K562 (cell line): ENCODE results near the gene TREH. TPM values are rescaled to one million over a fixed set of nuclear protein-coding genes. Genes with fewer than 3 reads are reported as not detected.

Experiments
- FOXA3 ChIP-seq, 2 experiments: fragments of 450-650 bp in 1 of 2; sonication (generic) in 1 of 2; formaldehyde crosslinking; IDR thresholded peaks in 1 of 2; conservative IDR thresholded peaks in 1 of 2; 2 replicates each; pipeline versions ENCODE4 v1.4.0 to v1.8.0; 2020 to 2022; ENCODE audit warnings: mild to moderate bottlenecking in 2 of 2, missing genetic modification reagents in 1 of 2
- GATA2 ChIP-seq: sonication (generic); formaldehyde crosslinking; IDR thresholded peaks from 2 replicates; pipeline ENCODE4 v1.4.0; 2020; ENCODE audit warnings: mild to moderate bottlenecking, missing genetic modification reagents
- GTF2E2 ChIP-seq: fragments of 200-800 bp; sonication (Bioruptor generic); IDR thresholded peaks from 2 replicates; pipeline ENCODE4 v1.6.1; 2016; ENCODE audit warnings: missing genetic modification characterization, missing compliant biosample characterization
- GTF2F1 ChIP-seq: IDR thresholded peaks from 2 replicates; pipeline ENCODE4 v1.6.1; 2011; ENCODE audit warnings: low read depth, low read length, improper control_type of control experiment
- MAFK ChIP-seq: IDR thresholded peaks from 2 replicates; pipeline ENCODE4 v1.6.1; 2011; ENCODE audit warnings: low read length, improper control_type of control experiment
- MYC ChIP-seq, 2 experiments: fragments of 250-450 bp in 1 of 2; sonication (Bioruptor Pico) in 1 of 2; IDR thresholded peaks; 2 replicates each; pipeline versions ENCODE4 v1.5.1 to v1.6.1; 2012 to 2021; ENCODE audit warnings: low read depth in 2 of 2, borderline replicate concordance in 1 of 2, improper control_type of control experiment in 1 of 2, low read length in 1 of 2, mild to moderate bottlenecking in 1 of 2, moderate library complexity in 1 of 2
- NR2C1 ChIP-seq, 2 experiments: fragments of 450-650 bp; IDR thresholded peaks; 2 replicates each; pipeline ENCODE4 v1.6.1; 2017; ENCODE audit warnings: mild to moderate bottlenecking in 2 of 2, antibody characterized with exemption in 1 of 2, inconsistent platforms in 1 of 2, missing compliant biosample characterization in 1 of 2, missing genetic modification characterization in 1 of 2
- POLR2G ChIP-seq: fragments of 200-400 bp; formaldehyde crosslinking; IDR thresholded peaks from 2 replicates; pipeline ENCODE4 v1.6.1; 2017; ENCODE audit warnings: low read depth, mild to moderate bottlenecking, antibody characterized with exemption, low read length, moderate library complexity
- TAF9B ChIP-seq: fragments of 450-650 bp; IDR thresholded peaks from 2 replicates; pipeline ENCODE4 v1.6.1; 2018; ENCODE audit warnings: mild to moderate bottlenecking; ENCODE audit not compliant: partially characterized antibody
- polyA plus RNA-seq, 8 experiments: library from polyadenylated mRNA; depleted of rRNA in 4 of 8; stranded (reverse) in 5 of 8; unstranded in 3 of 8; fragments of >200 nt; fragmentation: Nextera tagmentation in 2 of 8; fragmentation: Illumina TruSeq in 1 of 8; extraction: Ambion mirVana in 2 of 8; extraction: Trizol in 1 of 8; gene quantifications; 2 replicates each; pipeline versions ENCODE4 v1.2.1 to v1.2.3, GENCODE V29; 2011 to 2014; ENCODE audit warnings: inconsistent platforms in 1 of 8, missing spikeins in 1 of 8
- total RNA-seq, 7 experiments: library from RNA; depleted of rRNA in 6 of 7; stranded (reverse); fragments of >200 nt in 6 of 7; fragmentation: Illumina TruSeq in 2 of 7; extraction: Trizol in 2 of 7; gene quantifications; 2 replicates each; pipeline versions ENCODE4 v1.2.1 to v1.2.3, GENCODE V29; 2011 to 2021; ENCODE audit warnings: low replicate concordance in 1 of 7
- TF ChIP-seq, protein P1 (sequence below), 2 experiments: fragments of 450-650 bp; IDR thresholded peaks; 2 replicates each; pipeline ENCODE4 v1.6.1; 2018; ENCODE audit warnings: mild to moderate bottlenecking in 2 of 2, low read depth in 1 of 2; ENCODE audit not compliant: partially characterized antibody in 2 of 2
- TF ChIP-seq, protein P2 (sequence below): fragments of 450-650 bp; conservative IDR thresholded peaks from 2 replicates; pipeline ENCODE4 v1.6.1; 2016; ENCODE audit warnings: missing genetic modification characterization, low read depth, mild to moderate bottlenecking, missing compliant biosample characterization, moderate library complexity
- TF ChIP-seq, protein P3 (sequence below), 3 experiments: fragments of 200-800 bp in 1 of 3; sonication (Bioruptor generic) in 1 of 3; sonication (generic) in 1 of 3; formaldehyde crosslinking in 1 of 3; IDR thresholded peaks; 2 replicates each; pipeline versions ENCODE4 v1.6.1 to v1.8.0; 2016 to 2022; ENCODE audit warnings: mild to moderate bottlenecking in 2 of 3, missing compliant biosample characterization in 2 of 3, missing genetic modification characterization in 2 of 3, missing genetic modification reagents in 1 of 3
- TF ChIP-seq, protein P4 (sequence below): fragments of 450-650 bp; IDR thresholded peaks from 2 replicates; pipeline ENCODE4 v1.6.1; 2018; ENCODE audit not compliant: partially characterized antibody
- TF ChIP-seq, protein P5 (sequence below): sonication (generic); IDR thresholded peaks from 2 replicates; pipeline ENCODE4 v1.6.1; 2016

Gene TREH
- total and polyA plus RNA-seq, 9 of the 15 experiments (the other 6 are each of a cell fraction or from before 2014, with no cell fraction given): 0.09 to 0.20 (median 0.11) TPM; not detected in 6

DNA sequence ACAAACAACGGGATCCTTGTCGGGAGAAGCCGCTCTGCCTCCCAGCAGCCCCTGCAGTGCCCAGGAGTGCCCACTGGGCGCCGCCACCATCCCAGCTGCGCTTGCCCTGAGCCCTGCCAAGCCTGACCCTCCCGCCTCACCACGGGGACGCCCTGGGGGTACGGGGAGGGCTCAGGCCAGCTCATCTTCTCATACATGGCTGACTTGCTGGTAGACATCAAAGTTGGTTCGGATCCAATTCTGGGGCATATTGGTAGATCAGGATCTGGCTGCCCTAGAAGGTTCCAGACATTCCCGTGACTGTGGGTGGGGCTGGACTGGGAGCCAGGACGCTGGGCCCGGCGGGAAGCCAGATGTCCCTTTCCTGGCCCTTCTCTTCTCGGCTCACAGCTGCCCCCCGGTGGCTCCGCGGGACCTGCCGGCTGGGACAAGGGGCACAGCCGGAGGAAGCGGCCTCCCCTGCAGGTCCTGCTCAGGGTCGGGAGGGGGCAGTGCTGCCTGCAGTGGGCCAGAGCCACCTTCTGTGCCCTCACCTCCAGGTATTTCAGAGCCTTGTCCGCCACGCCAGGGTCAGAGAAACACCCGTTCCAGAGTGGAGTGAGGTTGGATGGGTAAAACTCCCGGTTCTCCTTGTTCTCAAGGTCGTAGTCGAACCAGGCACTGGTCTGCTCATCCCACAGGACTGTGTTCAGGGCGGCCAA is 10.6 kb upstream of the TREH start (continued):
- TF ChIP-seq, protein P1, sequence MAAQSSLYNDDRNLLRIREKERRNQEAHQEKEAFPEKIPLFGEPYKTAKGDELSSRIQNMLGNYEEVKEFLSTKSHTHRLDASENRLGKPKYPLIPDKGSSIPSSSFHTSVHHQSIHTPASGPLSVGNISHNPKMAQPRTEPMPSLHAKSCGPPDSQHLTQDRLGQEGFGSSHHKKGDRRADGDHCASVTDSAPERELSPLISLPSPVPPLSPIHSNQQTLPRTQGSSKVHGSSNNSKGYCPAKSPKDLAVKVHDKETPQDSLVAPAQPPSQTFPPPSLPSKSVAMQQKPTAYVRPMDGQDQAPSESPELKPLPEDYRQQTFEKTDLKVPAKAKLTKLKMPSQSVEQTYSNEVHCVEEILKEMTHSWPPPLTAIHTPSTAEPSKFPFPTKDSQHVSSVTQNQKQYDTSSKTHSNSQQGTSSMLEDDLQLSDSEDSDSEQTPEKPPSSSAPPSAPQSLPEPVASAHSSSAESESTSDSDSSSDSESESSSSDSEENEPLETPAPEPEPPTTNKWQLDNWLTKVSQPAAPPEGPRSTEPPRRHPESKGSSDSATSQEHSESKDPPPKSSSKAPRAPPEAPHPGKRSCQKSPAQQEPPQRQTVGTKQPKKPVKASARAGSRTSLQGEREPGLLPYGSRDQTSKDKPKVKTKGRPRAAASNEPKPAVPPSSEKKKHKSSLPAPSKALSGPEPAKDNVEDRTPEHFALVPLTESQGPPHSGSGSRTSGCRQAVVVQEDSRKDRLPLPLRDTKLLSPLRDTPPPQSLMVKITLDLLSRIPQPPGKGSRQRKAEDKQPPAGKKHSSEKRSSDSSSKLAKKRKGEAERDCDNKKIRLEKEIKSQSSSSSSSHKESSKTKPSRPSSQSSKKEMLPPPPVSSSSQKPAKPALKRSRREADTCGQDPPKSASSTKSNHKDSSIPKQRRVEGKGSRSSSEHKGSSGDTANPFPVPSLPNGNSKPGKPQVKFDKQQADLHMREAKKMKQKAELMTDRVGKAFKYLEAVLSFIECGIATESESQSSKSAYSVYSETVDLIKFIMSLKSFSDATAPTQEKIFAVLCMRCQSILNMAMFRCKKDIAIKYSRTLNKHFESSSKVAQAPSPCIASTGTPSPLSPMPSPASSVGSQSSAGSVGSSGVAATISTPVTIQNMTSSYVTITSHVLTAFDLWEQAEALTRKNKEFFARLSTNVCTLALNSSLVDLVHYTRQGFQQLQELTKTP (IDR thresholded peaks at IDR 0.05; ENCODE audit: low read depth in 1 of 2, partially characterized antibody in 2 of 2): no peak
- TF ChIP-seq GATA2 (no peak), GTF2F1 (no peak), GTF2E2 (no peak), POLR2G (peak; percentile 41), MYC (IDR thresholded peaks at IDR 0.05; ENCODE audit: low read depth, low read length) (no peak), MYC (CRISPR knock-in tag; IDR thresholded peaks at IDR 0.05; ENCODE audit: borderline replicate concordance, low read depth) (no peak), FOXA3 (CRISPR knock-in tag; conservative IDR thresholded peaks at IDR 0.05 in 1 of 2, IDR thresholded peaks at IDR 0.05 in 1 of 2) (no peak), NR2C1 (IDR thresholded peaks at IDR 0.05) (no peak), NR2C1 (tag; IDR thresholded peaks at IDR 0.05) (0 out of 2 replicates have a peak, but pooled peaks have one; percentile 9), TAF9B (no peak), MAFK (no peak)
- TF ChIP-seq, protein P2, sequence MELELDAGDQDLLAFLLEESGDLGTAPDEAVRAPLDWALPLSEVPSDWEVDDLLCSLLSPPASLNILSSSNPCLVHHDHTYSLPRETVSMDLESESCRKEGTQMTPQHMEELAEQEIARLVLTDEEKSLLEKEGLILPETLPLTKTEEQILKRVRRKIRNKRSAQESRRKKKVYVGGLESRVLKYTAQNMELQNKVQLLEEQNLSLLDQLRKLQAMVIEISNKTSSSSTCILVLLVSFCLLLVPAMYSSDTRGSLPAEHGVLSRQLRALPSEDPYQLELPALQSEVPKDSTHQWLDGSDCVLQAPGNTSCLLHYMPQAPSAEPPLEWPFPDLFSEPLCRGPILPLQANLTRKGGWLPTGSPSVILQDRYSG: no peak
- TF ChIP-seq, protein P3, sequence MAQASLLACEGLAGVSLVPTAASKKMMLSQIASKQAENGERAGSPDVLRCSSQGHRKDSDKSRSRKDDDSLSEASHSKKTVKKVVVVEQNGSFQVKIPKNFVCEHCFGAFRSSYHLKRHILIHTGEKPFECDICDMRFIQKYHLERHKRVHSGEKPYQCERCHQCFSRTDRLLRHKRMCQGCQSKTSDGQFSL (CRISPR knock-in tag; IDR thresholded peaks at IDR 0.05): peak; percentile 61
- TF ChIP-seq, protein P3 (tag; IDR thresholded peaks at IDR 0.05): no peak
- TF ChIP-seq, protein P4, sequence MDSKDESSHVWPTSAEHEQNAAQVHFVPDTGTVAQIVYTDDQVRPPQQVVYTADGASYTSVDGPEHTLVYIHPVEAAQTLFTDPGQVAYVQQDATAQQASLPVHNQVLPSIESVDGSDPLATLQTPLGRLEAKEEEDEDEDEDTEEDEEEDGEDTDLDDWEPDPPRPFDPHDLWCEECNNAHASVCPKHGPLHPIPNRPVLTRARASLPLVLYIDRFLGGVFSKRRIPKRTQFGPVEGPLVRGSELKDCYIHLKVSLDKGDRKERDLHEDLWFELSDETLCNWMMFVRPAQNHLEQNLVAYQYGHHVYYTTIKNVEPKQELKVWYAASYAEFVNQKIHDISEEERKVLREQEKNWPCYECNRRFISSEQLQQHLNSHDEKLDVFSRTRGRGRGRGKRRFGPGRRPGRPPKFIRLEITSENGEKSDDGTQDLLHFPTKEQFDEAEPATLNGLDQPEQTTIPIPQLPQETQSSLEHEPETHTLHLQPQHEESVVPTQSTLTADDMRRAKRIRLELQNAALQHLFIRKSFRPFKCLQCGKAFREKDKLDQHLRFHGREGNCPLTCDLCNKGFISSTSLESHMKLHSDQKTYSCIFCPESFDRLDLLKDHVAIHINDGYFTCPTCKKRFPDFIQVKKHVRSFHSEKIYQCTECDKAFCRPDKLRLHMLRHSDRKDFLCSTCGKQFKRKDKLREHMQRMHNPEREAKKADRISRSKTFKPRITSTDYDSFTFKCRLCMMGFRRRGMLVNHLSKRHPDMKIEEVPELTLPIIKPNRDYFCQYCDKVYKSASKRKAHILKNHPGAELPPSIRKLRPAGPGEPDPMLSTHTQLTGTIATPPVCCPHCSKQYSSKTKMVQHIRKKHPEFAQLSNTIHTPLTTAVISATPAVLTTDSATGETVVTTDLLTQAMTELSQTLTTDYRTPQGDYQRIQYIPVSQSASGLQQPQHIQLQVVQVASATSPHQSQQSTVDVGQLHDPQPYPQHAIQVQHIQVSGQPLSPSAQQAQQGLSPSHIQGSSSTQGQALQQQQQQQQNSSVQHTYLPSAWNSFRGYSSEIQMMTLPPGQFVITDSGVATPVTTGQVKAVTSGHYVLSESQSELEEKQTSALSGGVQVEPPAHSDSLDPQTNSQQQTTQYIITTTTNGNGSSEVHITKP: no peak
- TF ChIP-seq, protein P5, sequence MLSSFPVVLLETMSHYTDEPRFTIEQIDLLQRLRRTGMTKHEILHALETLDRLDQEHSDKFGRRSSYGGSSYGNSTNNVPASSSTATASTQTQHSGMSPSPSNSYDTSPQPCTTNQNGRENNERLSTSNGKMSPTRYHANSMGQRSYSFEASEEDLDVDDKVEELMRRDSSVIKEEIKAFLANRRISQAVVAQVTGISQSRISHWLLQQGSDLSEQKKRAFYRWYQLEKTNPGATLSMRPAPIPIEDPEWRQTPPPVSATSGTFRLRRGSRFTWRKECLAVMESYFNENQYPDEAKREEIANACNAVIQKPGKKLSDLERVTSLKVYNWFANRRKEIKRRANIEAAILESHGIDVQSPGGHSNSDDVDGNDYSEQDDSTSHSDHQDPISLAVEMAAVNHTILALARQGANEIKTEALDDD: no peak
